ENCODE results near the gene CYGB. TPM values are rescaled to one million over a fixed set of nuclear protein-coding genes. Genes with fewer than 3 reads are reported as not detected.

The CYGB gene
- polyA plus RNA-seq, 1 donor (not counting 4 experiments of a cell fraction or from before 2014, with no cell fraction given): 10.3 TPM

DNA sequence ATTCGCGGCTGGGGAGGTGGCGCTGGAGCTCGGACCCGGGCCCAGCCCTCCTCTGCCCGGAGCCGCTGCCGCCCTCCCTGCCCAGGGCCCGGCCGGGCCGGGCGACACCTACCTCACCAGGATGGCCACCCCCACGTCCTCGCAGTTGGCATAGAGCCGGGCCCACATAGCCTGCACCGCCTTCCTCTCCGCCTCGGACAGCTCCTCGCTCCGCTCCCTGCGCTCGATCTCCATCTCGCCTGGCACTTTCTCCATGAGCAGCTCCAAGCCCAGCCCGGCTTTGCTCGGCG, 276 bp downstream of the CYGB start:
- no peaks in the 10 kb centered on the region for H3K36me3 ChIP-seq (ENCODE audit: control insufficient read depth in 2 of 2, extremely low read depth in 1 of 2, insufficient read depth in 2 of 2, low read length in 2 of 2)
- no peak overlapping the region for H2AFZ ChIP-seq (ENCODE audit: control insufficient read depth, low read length)
- peak overlapping the region; percentile 9 for H3K9ac ChIP-seq (ENCODE audit: control insufficient read depth, extremely low read depth, insufficient read depth, low read length)
- no peak for FAIRE-seq
- H3K4me3 ChIP-seq (ENCODE audit: control insufficient read depth in 2 of 3, extremely low read depth in 1 of 3, insufficient read depth in 2 of 3, low read depth in 1 of 3, low read length in 3 of 3): peak overlapping the region in 1 of 3 experiments; percentile 17
- H3K9me1 ChIP-seq (ENCODE audit: control insufficient read depth, extremely low read depth, insufficient read depth, low read length): no peaks in the 10 kb centered on the region
- DNase-seq (ENCODE audit: low read depth, low spot score): no peak
- peaks cover 32% of the 10 kb centered on the region for H3K4me1 ChIP-seq (ENCODE audit: control insufficient read depth, extremely low read depth, insufficient read depth, low read length)
- H3K4me2 ChIP-seq (ENCODE audit: control insufficient read depth, extremely low read depth, insufficient read depth, low read depth, low read length): peak overlapping the region; percentile 37
- no peaks in the 10 kb centered on the region for H3K9me3 ChIP-seq (ENCODE audit: control insufficient read depth, low read depth, low read length)
- no peaks in the 10 kb centered on the region for H4K20me1 ChIP-seq (ENCODE audit: control insufficient read depth, extremely low read depth, insufficient read depth, low read length)
- TF ChIP-seq CTCF (optimal IDR thresholded peaks at IDR 0.05 in 1 of 3, IDR thresholded peaks at IDR 0.05 in 1 of 3, conservative IDR thresholded peaks at IDR 0.05 in 1 of 3; ENCODE audit: extremely low read depth in 1 of 3, insufficient read depth in 2 of 3, low read length in 3 of 3) (no peak), EZH2 (IDR thresholded peaks at IDR 0.05; ENCODE audit: low read length) (no peak)
- dilution Hi-C loops (cut with MboI; ENCODE audit: extremely low pct_ligation_motif_present, low sequenced_read_pairs): no loop called here
- no peak overlapping the region for H3K27ac ChIP-seq (ENCODE audit: control insufficient read depth, insufficient read depth, low read length)
- H3K79me2 ChIP-seq (ENCODE audit: control insufficient read depth, insufficient read depth, low read length): no peaks in the 10 kb centered on the region
- peaks cover 24% of the 10 kb centered on the region for H3K27me3 ChIP-seq (ENCODE audit: control insufficient read depth, extremely low read depth, insufficient read depth, low read length)

GRCh38 chr17:76536511-76537287, 810 bp downstream of the CYGB start:
- Histone ChIP-seq H3K27ac (ENCODE audit: control insufficient read depth, insufficient read depth, low read length) (no peak overlapping the region), H3K79me2 (ENCODE audit: control insufficient read depth, insufficient read depth, low read length) (no peaks in the 10 kb centered on the region), H2AFZ (ENCODE audit: control insufficient read depth, low read length) (no peak overlapping the region), H3K9ac (ENCODE audit: control insufficient read depth, extremely low read depth, insufficient read depth, low read length) (no peak overlapping the region), H3K4me1 (ENCODE audit: control insufficient read depth, extremely low read depth, insufficient read depth, low read length) (peaks cover 37% of the 10 kb centered on the region), H3K4me3 (ENCODE audit: control insufficient read depth in 2 of 3, extremely low read depth in 1 of 3, insufficient read depth in 2 of 3, low read depth in 1 of 3, low read length in 3 of 3) (peak overlapping the region in 1 of 3 experiments; percentile 17), H4K20me1 (ENCODE audit: control insufficient read depth, extremely low read depth, insufficient read depth, low read length) (no peaks in the 10 kb centered on the region), H3K27me3 (ENCODE audit: control insufficient read depth, extremely low read depth, insufficient read depth, low read length) (peaks cover 23% of the 10 kb centered on the region), H3K9me1 (ENCODE audit: control insufficient read depth, extremely low read depth, insufficient read depth, low read length) (no peaks in the 10 kb centered on the region), H3K36me3 (ENCODE audit: control insufficient read depth in 2 of 2, extremely low read depth in 1 of 2, insufficient read depth in 2 of 2, low read length in 2 of 2) (no peaks in the 10 kb centered on the region), H3K4me2 (ENCODE audit: control insufficient read depth, extremely low read depth, insufficient read depth, low read depth, low read length) (peak overlapping the region; percentile 37), H3K9me3 (ENCODE audit: control insufficient read depth, low read depth, low read length) (no peaks in the 10 kb centered on the region)
- dilution Hi-C loops (cut with MboI; ENCODE audit: extremely low pct_ligation_motif_present, low sequenced_read_pairs): no loop called here
- DNase-seq (ENCODE audit: low read depth, low spot score): no peak
- TF ChIP-seq CTCF (optimal IDR thresholded peaks at IDR 0.05 in 1 of 3, IDR thresholded peaks at IDR 0.05 in 1 of 3, conservative IDR thresholded peaks at IDR 0.05 in 1 of 3; ENCODE audit: extremely low read depth in 1 of 3, insufficient read depth in 2 of 3, low read length in 3 of 3): no peak
- TF ChIP-seq EZH2 (IDR thresholded peaks at IDR 0.05; ENCODE audit: low read length): no peak
- no peak for FAIRE-seq
